ENCODE data around the gene KIF1A. TPM values are rescaled to one million over a fixed set of nuclear protein-coding genes. Genes with fewer than 3 reads are reported as not detected.

KIF1A gene
- total and polyA plus RNA-seq, 2 of the 13 experiments (the other 11 are each of a cell fraction or from before 2014, with no cell fraction given), result 0.01 TPM; not detected in 1

- no peak for TF ChIP-seq ZNF646 (CRISPR knock-in tag; IDR thresholded peaks at IDR 0.05)
- TF ChIP-seq PAX8 (CRISPR knock-in tag; IDR thresholded peaks at IDR 0.05; ENCODE audit: borderline replicate concordance), result 0 out of 2 replicates have a peak, but pooled peaks have one; percentile 86
- TF ChIP-seq NRL (CRISPR knock-in tag; IDR thresholded peaks at IDR 0.05; ENCODE audit: borderline replicate concordance), result peak; percentile 98
- no peak for TF ChIP-seq THYN1 (CRISPR knock-in tag; IDR thresholded peaks at IDR 0.05; ENCODE audit: borderline replicate concordance, low read depth)
- peak; percentile 14 for TF ChIP-seq SRSF1 (optimal IDR thresholded peaks at IDR 0.05; ENCODE audit: low read depth, low read length)
- peak; percentile 99 for TF ChIP-seq ERF (CRISPR knock-in tag; IDR thresholded peaks at IDR 0.05)
- peak; percentile 97 for TF ChIP-seq ZNF441 (CRISPR knock-in tag; IDR thresholded peaks at IDR 0.05; ENCODE audit: borderline replicate concordance)
- no peak for TF ChIP-seq ATAD3A (CRISPR knock-in tag; IDR thresholded peaks at IDR 0.05)
- 0 out of 2 replicates have a peak, but pooled peaks have one; percentile 68 for TF ChIP-seq ZMAT5 (CRISPR knock-in tag; IDR thresholded peaks at IDR 0.05; ENCODE audit: borderline replicate concordance, low read depth)
- TF ChIP-seq KLF11 (CRISPR knock-in tag; IDR thresholded peaks at IDR 0.05), result peak; percentile 98
- peak; percentile 67 to 78 for TF ChIP-seq HMGXB4 (CRISPR knock-in tag; IDR thresholded peaks at IDR 0.05; ENCODE audit: borderline replicate concordance in 1 of 2, low read depth in 1 of 2)
- TF ChIP-seq BRF2 (CRISPR knock-in tag; IDR thresholded peaks at IDR 0.05), result peak; percentile 80; the same call in 1 of the 2 replicates
- peak; percentile 100 for TF ChIP-seq MAX (IDR thresholded peaks at IDR 0.05)
- no peak for TF ChIP-seq PTBP1 (IDR thresholded peaks at IDR 0.05; ENCODE audit: low read depth, low read length, poor library complexity, severe bottlenecking)
- no peak for TF ChIP-seq ARNT (IDR thresholded peaks at IDR 0.05)
Observed at GRCh38 chr2:240857039-240858008, 37.3 kb upstream of the KIF1A start (continued).
